Measurements from ENCODE around the gene PCDHGB3. TPM values are rescaled to one million over a fixed set of nuclear protein-coding genes. Genes with fewer than 3 reads are reported as not detected.

The PCDHGB3 gene
- total RNA-seq, 2 donors from 2014 or later, result 0.40 to 4.6 TPM

- peaks cover 56% of the 10 kb centered on the region for H3K36me3 Mint-ChIP-seq (ENCODE audit: low read depth)
- no peaks in the 10 kb centered on the region for H3K27me3 Mint-ChIP-seq (ENCODE audit: insufficient read depth)
- H3K9me3 Mint-ChIP-seq, result peaks cover 77% of the 10 kb centered on the region
- no peak within 1 kb of the TSS for H3K9ac ChIP-seq (ENCODE audit: extremely low read depth, low read length, poor library complexity, severe bottlenecking)
- no peak within 1 kb of the TSS for H3K4me3 Mint-ChIP-seq
- TF ChIP-seq CTCF (conservative IDR thresholded peaks at IDR 0.05), result peak; percentile 72
- peak; percentile 63 for DNase-seq
- no peaks in the 10 kb centered on the region for H3K4me1 Mint-ChIP-seq
- no peaks in the 10 kb centered on the region for H3K27me3 ChIP-seq (ENCODE audit: control insufficient read depth, insufficient read depth, low read length, poor library complexity, severe bottlenecking)
- H3K4me1 ChIP-seq (ENCODE audit: control insufficient read depth, insufficient read depth, low read length), result no peaks in the 10 kb centered on the region
- WGBS, 2 experiments (ENCODE audit: insufficient coverage in 1 of 2, insufficient read length in 1 of 2), result 88 to 90% methylated on average over 21 to 24 of the region's 24 CpGs
- H3K9me3 ChIP-seq (ENCODE audit: control insufficient read depth, low read length), result peaks cover 61% of the 10 kb centered on the region
- H3K27ac Mint-ChIP-seq, result no peak within 1 kb of the TSS
- H3K36me3 ChIP-seq (ENCODE audit: control insufficient read depth, insufficient read depth, low read length), result no peaks in the 10 kb centered on the region
- H3K4me3 ChIP-seq (ENCODE audit: low read length), result no peak within 1 kb of the TSS
- no peak within 1 kb of the TSS for H3K27ac ChIP-seq (ENCODE audit: low read depth, low read length)
These were observed 10.1 kb upstream of the PCDHGB3 start, which contains the start of gene PCDHGB2 for GRCh38 chr5:141359790-141360426. TSS of gene PCDHGB2 (plus strand) at chr5:141359994. CDS start at chr5:141360136, 142 bp downstream.

GRCh38 chr5:141360685-141361084 lies 9.4 kb upstream of the PCDHGB3 start:
- no peak overlapping the region for H3K27ac Mint-ChIP-seq
- H3K4me3 Mint-ChIP-seq, result no peak overlapping the region
- peaks cover 58% of the 10 kb centered on the region for H3K36me3 Mint-ChIP-seq (ENCODE audit: low read depth)

GRCh38 chr5:141362719-141363118 lies 7.3 kb upstream of the PCDHGB3 start:
- H3K27me3 ChIP-seq (ENCODE audit: control insufficient read depth, insufficient read depth, low read length, poor library complexity, severe bottlenecking), result no peaks in the 10 kb centered on the region
- H3K4me3 ChIP-seq (ENCODE audit: low read length), result no peak overlapping the region
- H3K9me3 Mint-ChIP-seq, result peaks cover 73% of the 10 kb centered on the region
- H3K27ac Mint-ChIP-seq, result no peak overlapping the region
- no peaks in the 10 kb centered on the region for H3K27me3 Mint-ChIP-seq (ENCODE audit: insufficient read depth)
- no peak for DNase-seq
- peaks cover 57% of the 10 kb centered on the region for H3K9me3 ChIP-seq (ENCODE audit: control insufficient read depth, low read length)
- no peaks in the 10 kb centered on the region for H3K36me3 ChIP-seq (ENCODE audit: control insufficient read depth, insufficient read depth, low read length)
- H3K27ac ChIP-seq (ENCODE audit: low read depth, low read length), result no peak overlapping the region
- H3K4me1 Mint-ChIP-seq, result no peaks in the 10 kb centered on the region
- no peak overlapping the region for H3K4me3 Mint-ChIP-seq
- H3K4me1 ChIP-seq (ENCODE audit: control insufficient read depth, insufficient read depth, low read length), result no peaks in the 10 kb centered on the region
- TF ChIP-seq CTCF (conservative IDR thresholded peaks at IDR 0.05), result no peak
- H3K9ac ChIP-seq (ENCODE audit: extremely low read depth, low read length, poor library complexity, severe bottlenecking), result no peak overlapping the region
- peaks cover 51% of the 10 kb centered on the region for H3K36me3 Mint-ChIP-seq (ENCODE audit: low read depth)

More at GRCh38 chr5:141360685-141361084, 9.4 kb upstream of the PCDHGB3 start:
- no peaks in the 10 kb centered on the region for H3K4me1 Mint-ChIP-seq
- Histone ChIP-seq H3K36me3 (ENCODE audit: control insufficient read depth, insufficient read depth, low read length) (no peaks in the 10 kb centered on the region), H3K9ac (ENCODE audit: extremely low read depth, low read length, poor library complexity, severe bottlenecking) (no peak overlapping the region), H3K27ac (ENCODE audit: low read depth, low read length) (no peak overlapping the region), H3K4me3 (ENCODE audit: low read length) (no peak overlapping the region), H3K9me3 (ENCODE audit: control insufficient read depth, low read length) (peaks cover 59% of the 10 kb centered on the region), H3K27me3 (ENCODE audit: control insufficient read depth, insufficient read depth, low read length, poor library complexity, severe bottlenecking) (no peaks in the 10 kb centered on the region), H3K4me1 (ENCODE audit: control insufficient read depth, insufficient read depth, low read length) (no peaks in the 10 kb centered on the region)
- H3K9me3 Mint-ChIP-seq, result peaks cover 78% of the 10 kb centered on the region
- no peak for DNase-seq
- WGBS, 2 experiments (ENCODE audit: insufficient coverage in 1 of 2, insufficient read length in 1 of 2), result 89 to 95% methylated on average over 14 to 15 of the region's 15 CpGs
- H3K27me3 Mint-ChIP-seq (ENCODE audit: insufficient read depth), result no peaks in the 10 kb centered on the region
- TF ChIP-seq CTCF (conservative IDR thresholded peaks at IDR 0.05), result no peak
